ENCODE measurements around the gene TUBGCP5. TPM values are rescaled to one million over a fixed set of nuclear protein-coding genes. Genes with fewer than 3 reads are reported as not detected.
A peak's percentile ranks its signal among the peaks of the same experiment; 100 is the strongest.

TUBGCP5 gene
- total RNA-seq, 1 donor from 2014 or later, result 34.3 TPM

GRCh38 chr15:22978691-22979237 lies 60.6 kb downstream of the TUBGCP5 start:
- Mint-ChIP-seq H3K27me3 (ENCODE audit: insufficient read depth, low read depth) (peaks cover 5% of the 10 kb centered on the region), H3K36me3 (peaks cover 5% of the 10 kb centered on the region), H3K4me3 (peak overlapping the region; percentile 100), H3K4me1 (peaks cover 8% of the 10 kb centered on the region), H3K27ac (no peak overlapping the region), H3K9me3 (peaks cover 6% of the 10 kb centered on the region)
- Histone ChIP-seq H3K36me3 (no peaks in the 10 kb centered on the region), H3K9ac (no peak overlapping the region), H3K9me3 (ENCODE audit: low read depth) (no peaks in the 10 kb centered on the region), H3K4me3 (peak overlapping the region; percentile 93), H4K20me1 (ENCODE audit: low read depth) (peaks cover 58% of the 10 kb centered on the region), H3K27me3 (peaks cover 43% of the 10 kb centered on the region), H3F3A (ENCODE audit: low read depth) (peaks cover 12% of the 10 kb centered on the region), H3K27ac (no peak overlapping the region), H3K4me1 (peaks cover 4% of the 10 kb centered on the region), H3K79me2 (ENCODE audit: low read depth) (peaks cover 61% of the 10 kb centered on the region), H3K4me2 (peak overlapping the region; percentile 96), H2AFZ (replicated peaks) (no peak overlapping the region)
- DNase-seq (ENCODE audit: low spot score), result peak; percentile 17
- peak; percentile 21 for TF ChIP-seq EZH2phosphoT487 (IDR thresholded peaks at IDR 0.05)
- no peak for TF ChIP-seq CTCF (IDR thresholded peaks at IDR 0.05)

- peaks cover 4% of the 10 kb centered on the region for H3K4me1 ChIP-seq
- no peak overlapping the region for H3K4me3 ChIP-seq
- no peak overlapping the region for H3K4me3 Mint-ChIP-seq
- peaks cover 17% of the 10 kb centered on the region for H3K36me3 Mint-ChIP-seq
- peaks cover 5% of the 10 kb centered on the region for H3K27me3 Mint-ChIP-seq (ENCODE audit: insufficient read depth, low read depth)
- H2AFZ ChIP-seq (replicated peaks), result no peak overlapping the region
- H3K27me3 ChIP-seq, result peaks cover 22% of the 10 kb centered on the region
- no peak overlapping the region for H3K9ac ChIP-seq
- peaks cover 100% of the 10 kb centered on the region for H3K79me2 ChIP-seq (ENCODE audit: low read depth)
- H4K20me1 ChIP-seq (ENCODE audit: low read depth), result peaks cover 63% of the 10 kb centered on the region
- peaks cover 8% of the 10 kb centered on the region for H3K4me1 Mint-ChIP-seq
- no peaks in the 10 kb centered on the region for H3K36me3 ChIP-seq
- no peaks in the 10 kb centered on the region for H3K9me3 ChIP-seq (ENCODE audit: low read depth)
- no peak overlapping the region for H3K27ac Mint-ChIP-seq
- no peak for TF ChIP-seq EZH2 (IDR thresholded peaks at IDR 0.05)
- TF ChIP-seq CTCF (IDR thresholded peaks at IDR 0.05), result no peak
- TF ChIP-seq EZH2phosphoT487 (IDR thresholded peaks at IDR 0.05), result no peak
- peaks cover 24% of the 10 kb centered on the region for H3K9me3 Mint-ChIP-seq
- H3K4me2 ChIP-seq, result no peak overlapping the region
- peaks cover 12% of the 10 kb centered on the region for H3F3A ChIP-seq (ENCODE audit: low read depth)
- DNase-seq (ENCODE audit: low spot score), result no peak
- no peak overlapping the region for H3K27ac ChIP-seq
These were observed 64.6 kb downstream of the TUBGCP5 start for GRCh38 chr15:22974745-22975144.

- peaks cover 3% of the 10 kb centered on the region for H3K27me3 Mint-ChIP-seq (ENCODE audit: insufficient read depth, low read depth)
- peaks cover 5% of the 10 kb centered on the region for H3K4me1 Mint-ChIP-seq
- no peaks in the 10 kb centered on the region for H3K36me3 ChIP-seq
- H3K27ac Mint-ChIP-seq, result no peak overlapping the region
- H2AFZ ChIP-seq (replicated peaks), result no peak overlapping the region
- peaks cover 100% of the 10 kb centered on the region for H3K79me2 ChIP-seq (ENCODE audit: low read depth)
- H3K27ac ChIP-seq, result no peak overlapping the region
- H3K4me3 ChIP-seq, result no peak overlapping the region
- peaks cover 22% of the 10 kb centered on the region for H3K36me3 Mint-ChIP-seq
- no peak overlapping the region for H3K4me2 ChIP-seq
- H3F3A ChIP-seq (ENCODE audit: low read depth), result peaks cover 7% of the 10 kb centered on the region
- H3K9me3 Mint-ChIP-seq, result peaks cover 28% of the 10 kb centered on the region
- H3K9ac ChIP-seq, result no peak overlapping the region
- peaks cover 58% of the 10 kb centered on the region for H4K20me1 ChIP-seq (ENCODE audit: low read depth)
- H3K4me1 ChIP-seq, result peaks cover 4% of the 10 kb centered on the region
- no peaks in the 10 kb centered on the region for H3K9me3 ChIP-seq (ENCODE audit: low read depth)
- H3K27me3 ChIP-seq, result peaks cover 14% of the 10 kb centered on the region
- DNase-seq (ENCODE audit: low spot score), result no peak
- H3K4me3 Mint-ChIP-seq, result no peak overlapping the region
- TF ChIP-seq EZH2 (IDR thresholded peaks at IDR 0.05) (no peak), EZH2phosphoT487 (IDR thresholded peaks at IDR 0.05) (no peak), CTCF (IDR thresholded peaks at IDR 0.05) (no peak)
These were observed 65.4 kb downstream of the TUBGCP5 start for GRCh38 chr15:22973987-22974386.
